HEK293T (cell line): Measurements from ENCODE around the gene SH3PXD2A.

ENCODE experiments used
- BHLHE40 ChIP-seq: fragments of 450-650 bp; IDR thresholded peaks from 2 replicates; pipeline ENCODE4 v1.6.1; 2016; ENCODE audit warnings: mild to moderate bottlenecking, moderate library complexity, borderline replicate concordance
- CTBP1 ChIP-seq: fragments of 450-650 bp; IDR thresholded peaks from 2 replicates; pipeline ENCODE4 v1.6.1; 2016; ENCODE audit warnings: borderline replicate concordance
- ELF4 ChIP-seq: fragments of 450-650 bp; IDR thresholded peaks from 2 replicates; pipeline ENCODE4 v1.6.1; 2017; ENCODE audit warnings: antibody characterized with exemption
- FOXA1 ChIP-seq: fragments of 450-650 bp; IDR thresholded peaks from 2 replicates; pipeline ENCODE4 v1.6.1; 2016; ENCODE audit warnings: mild to moderate bottlenecking
- FOXK2 ChIP-seq: fragments of 450-650 bp; IDR thresholded peaks from 2 replicates; pipeline ENCODE4 v1.6.1; 2016; ENCODE audit warnings: mild to moderate bottlenecking
- FOXM1 ChIP-seq: fragments of 450-650 bp; IDR thresholded peaks from 2 replicates; pipeline ENCODE4 v1.6.1; 2017; ENCODE audit warnings: mild to moderate bottlenecking, borderline replicate concordance
- HDGF ChIP-seq: fragments of 450-650 bp; IDR thresholded peaks from 2 replicates; pipeline ENCODE4 v1.6.1; 2017; ENCODE audit warnings: antibody characterized with exemption, borderline replicate concordance
- L3MBTL2 ChIP-seq: fragments of 450-650 bp; conservative IDR thresholded peaks from 2 replicates; pipeline ENCODE4 v1.6.1; 2016; ENCODE audit warnings: mild to moderate bottlenecking
- NFRKB ChIP-seq: fragments of 450-650 bp; IDR thresholded peaks from 2 replicates; pipeline ENCODE4 v1.6.1; 2016; ENCODE audit warnings: mild to moderate bottlenecking, moderate library complexity
- PKNOX1 ChIP-seq: fragments of 450-650 bp; IDR thresholded peaks from 2 replicates; pipeline ENCODE4 v1.6.1; 2016
- SP1 ChIP-seq: fragments of 450-650 bp; IDR thresholded peaks from 2 replicates; pipeline ENCODE4 v1.6.1; 2017
- TARDBP ChIP-seq: fragments of 450-650 bp; IDR thresholded peaks from 2 replicates; pipeline ENCODE4 v1.6.1; 2016
- ZNF384 ChIP-seq: fragments of 450-650 bp; IDR thresholded peaks from 2 replicates; pipeline ENCODE4 v1.6.1; 2016

- TF ChIP-seq ZNF384: no peak
- TF ChIP-seq BHLHE40: no peak
- no peak for TF ChIP-seq FOXK2
- TF ChIP-seq HDGF: no peak
- TF ChIP-seq FOXA1: no peak
- TF ChIP-seq SP1: no peak
- no peak for TF ChIP-seq FOXM1
- no peak for TF ChIP-seq TARDBP
- no peak for TF ChIP-seq PKNOX1
- TF ChIP-seq ELF4: no peak
- no peak for TF ChIP-seq CTBP1
- no peak for TF ChIP-seq L3MBTL2
- no peak for TF ChIP-seq NFRKB
Measured at GRCh38 chr10:103583871-103584215, 271.5 kb downstream of the SH3PXD2A start.
